ENCODE results near the gene RIN3. TPM values are rescaled to one million over a fixed set of nuclear protein-coding genes. Genes with fewer than 3 reads are reported as not detected.

The RIN3 gene
- total RNA-seq, 1 experiment from 2014 or later, result 1.5 TPM

- Histone ChIP-seq H3K56ac (ENCODE audit: insufficient read length, low read depth, low read length) (no peak overlapping the region), H2AK5ac (ENCODE audit: insufficient read length, low read length) (no peak overlapping the region), H2BK15ac (ENCODE audit: low read depth, low read length) (no peak overlapping the region), H3K4me1 (ENCODE audit: insufficient read depth, low read length) (no peaks in the 10 kb centered on the region; the same call in 1 of the 2 replicates), H2AFZ (ENCODE audit: low read length) (no peak overlapping the region), H3K79me2 (ENCODE audit: insufficient read depth, low read length) (no peaks in the 10 kb centered on the region), H3K23ac (ENCODE audit: insufficient read length, low read depth, low read length) (no peak overlapping the region), H4K91ac (ENCODE audit: insufficient read length, low read depth, low read length) (no peak overlapping the region), H3K27me3 (ENCODE audit: insufficient read depth, low read length) (no peaks in the 10 kb centered on the region), H3K18ac (ENCODE audit: insufficient read length, low read depth, low read length) (no peak overlapping the region), H3K9me3 (ENCODE audit: control insufficient read depth, low read depth, low read length) (no peaks in the 10 kb centered on the region), H3K14ac (ENCODE audit: insufficient read depth, low read length) (no peak overlapping the region), H2BK20ac (ENCODE audit: low read depth, low read length, poor library complexity, severe bottlenecking) (no peak overlapping the region), H3K4me2 (ENCODE audit: insufficient read depth, insufficient read length, low read length) (no peak overlapping the region), H3K27ac (ENCODE audit: insufficient read length, low read depth, low read length) (no peak overlapping the region), H3K9ac (ENCODE audit: extremely low read depth, insufficient read length, low read length) (no peak overlapping the region), H2BK5ac (ENCODE audit: insufficient read length, low read length) (no peak overlapping the region), H3K4ac (ENCODE audit: low read depth, low read length) (no peak overlapping the region), H4K8ac (replicated peaks; ENCODE audit: insufficient read length, low read depth, low read length) (no peak overlapping the region), H4K5ac (ENCODE audit: insufficient read length, low read depth, low read length) (no peak overlapping the region), H3T11ph (ENCODE audit: low read length) (no peak overlapping the region), H3K79me1 (ENCODE audit: insufficient read depth, low read depth, low read length, poor library complexity, severe bottlenecking) (no peaks in the 10 kb centered on the region), H4K20me1 (ENCODE audit: control insufficient read depth, insufficient read depth, insufficient read length) (no peaks in the 10 kb centered on the region), H2BK12ac (ENCODE audit: insufficient read length, low read depth, low read length) (no peak overlapping the region), H3K23me2 (ENCODE audit: insufficient read length, low read depth, low read length, poor library complexity, severe bottlenecking) (no peaks in the 10 kb centered on the region), H2BK120ac (ENCODE audit: low read depth, low read length, poor library complexity, severe bottlenecking) (no peak overlapping the region)
- H3K36me3 Mint-ChIP-seq (ENCODE audit: insufficient read depth in 1 of 3, low read depth in 3 of 3), result no peaks in the 10 kb centered on the region
- TF ChIP-seq, protein P1, sequence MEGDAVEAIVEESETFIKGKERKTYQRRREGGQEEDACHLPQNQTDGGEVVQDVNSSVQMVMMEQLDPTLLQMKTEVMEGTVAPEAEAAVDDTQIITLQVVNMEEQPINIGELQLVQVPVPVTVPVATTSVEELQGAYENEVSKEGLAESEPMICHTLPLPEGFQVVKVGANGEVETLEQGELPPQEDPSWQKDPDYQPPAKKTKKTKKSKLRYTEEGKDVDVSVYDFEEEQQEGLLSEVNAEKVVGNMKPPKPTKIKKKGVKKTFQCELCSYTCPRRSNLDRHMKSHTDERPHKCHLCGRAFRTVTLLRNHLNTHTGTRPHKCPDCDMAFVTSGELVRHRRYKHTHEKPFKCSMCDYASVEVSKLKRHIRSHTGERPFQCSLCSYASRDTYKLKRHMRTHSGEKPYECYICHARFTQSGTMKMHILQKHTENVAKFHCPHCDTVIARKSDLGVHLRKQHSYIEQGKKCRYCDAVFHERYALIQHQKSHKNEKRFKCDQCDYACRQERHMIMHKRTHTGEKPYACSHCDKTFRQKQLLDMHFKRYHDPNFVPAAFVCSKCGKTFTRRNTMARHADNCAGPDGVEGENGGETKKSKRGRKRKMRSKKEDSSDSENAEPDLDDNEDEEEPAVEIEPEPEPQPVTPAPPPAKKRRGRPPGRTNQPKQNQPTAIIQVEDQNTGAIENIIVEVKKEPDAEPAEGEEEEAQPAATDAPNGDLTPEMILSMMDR (conservative IDR thresholded peaks at IDR 0.05), result no peak
- H3K27me3 Mint-ChIP-seq (ENCODE audit: low read depth), result peaks cover 9% of the 10 kb centered on the region
- no peak for DNase-seq
- H3K4me3 Mint-ChIP-seq, result no peak overlapping the region
- no CpG with 5 or more reads among the region's 8 CpGs for WGBS (ENCODE audit: extremely low coverage, insufficient read length, low lambda C conversion rate)
- H3K9me3 Mint-ChIP-seq, result 0 out of 5 replicates have a peak, but pooled peaks cover 0 to 2% of the 10 kb centered on the region in 2 experiments
- H3K27ac Mint-ChIP-seq, result no peak overlapping the region
- H3K4me1 Mint-ChIP-seq, result peaks cover 20 to 22% of the 10 kb centered on the region in 2 experiments
Observed at GRCh38 chr14:92497391-92497790, 16.2 kb upstream of the RIN3 start.
